ENCODE results near the gene ACTR2. TPM values are rescaled to one million over a fixed set of nuclear protein-coding genes. Genes with fewer than 3 reads are reported as not detected.
A peak's percentile ranks its signal among the peaks of the same experiment; 100 is the strongest.
"Not testable (repeated sequence)": the region's sequence is repeated elsewhere in the genome, so short reads cannot be mapped to it uniquely, and the experiment has no call there.

Gene ACTR2
- total RNA-seq, 1 donor from 2014 or later: 279 TPM

DNA sequence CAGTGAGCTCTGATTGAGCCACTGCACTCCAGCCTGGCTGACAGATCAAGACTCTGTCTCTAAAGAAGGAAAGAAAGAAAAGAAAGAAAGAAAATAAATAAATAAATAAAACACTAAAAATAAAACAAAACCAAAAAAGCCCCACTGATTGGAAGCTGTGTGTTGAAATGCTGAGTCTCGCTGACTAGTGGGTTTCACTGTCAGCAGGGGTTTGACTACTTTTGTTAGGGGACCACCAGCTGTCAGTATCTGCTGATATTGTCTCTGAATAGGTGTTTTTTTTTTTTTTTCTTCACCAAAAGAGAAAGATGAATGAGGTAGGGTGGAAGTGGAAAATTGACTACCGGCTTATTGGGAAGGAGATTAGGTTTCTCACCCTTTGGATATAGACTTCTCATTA is 12.8 kb upstream of the ACTR2 start:
- Histone ChIP-seq H3K36me3 (no peaks in the 10 kb centered on the region), H3K27me3 (ENCODE audit: low read depth) (no peaks in the 10 kb centered on the region), H3K27ac (no peak overlapping the region), H3K4me1 (no peaks in the 10 kb centered on the region), H3K9me3 (no peaks in the 10 kb centered on the region), H3K4me3 (no peak overlapping the region)
- intact Hi-C loops (cut with DNase I): no loop called here
- DNase-seq (no peak), ATAC-seq (no peak)
- TF ChIP-seq, protein P1, sequence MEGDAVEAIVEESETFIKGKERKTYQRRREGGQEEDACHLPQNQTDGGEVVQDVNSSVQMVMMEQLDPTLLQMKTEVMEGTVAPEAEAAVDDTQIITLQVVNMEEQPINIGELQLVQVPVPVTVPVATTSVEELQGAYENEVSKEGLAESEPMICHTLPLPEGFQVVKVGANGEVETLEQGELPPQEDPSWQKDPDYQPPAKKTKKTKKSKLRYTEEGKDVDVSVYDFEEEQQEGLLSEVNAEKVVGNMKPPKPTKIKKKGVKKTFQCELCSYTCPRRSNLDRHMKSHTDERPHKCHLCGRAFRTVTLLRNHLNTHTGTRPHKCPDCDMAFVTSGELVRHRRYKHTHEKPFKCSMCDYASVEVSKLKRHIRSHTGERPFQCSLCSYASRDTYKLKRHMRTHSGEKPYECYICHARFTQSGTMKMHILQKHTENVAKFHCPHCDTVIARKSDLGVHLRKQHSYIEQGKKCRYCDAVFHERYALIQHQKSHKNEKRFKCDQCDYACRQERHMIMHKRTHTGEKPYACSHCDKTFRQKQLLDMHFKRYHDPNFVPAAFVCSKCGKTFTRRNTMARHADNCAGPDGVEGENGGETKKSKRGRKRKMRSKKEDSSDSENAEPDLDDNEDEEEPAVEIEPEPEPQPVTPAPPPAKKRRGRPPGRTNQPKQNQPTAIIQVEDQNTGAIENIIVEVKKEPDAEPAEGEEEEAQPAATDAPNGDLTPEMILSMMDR (IDR thresholded peaks at IDR 0.05): no peak

GRCh38 chr2:65215946-65216345 is 11.7 kb upstream of the ACTR2 start:
- TF ChIP-seq, protein P1 (IDR thresholded peaks at IDR 0.05): no peak
- Histone ChIP-seq H3K9me3 (no peaks in the 10 kb centered on the region), H3K4me1 (no peaks in the 10 kb centered on the region), H3K27ac (no peak overlapping the region), H3K27me3 (ENCODE audit: low read depth) (no peaks in the 10 kb centered on the region), H3K36me3 (no peaks in the 10 kb centered on the region), H3K4me3 (no peak overlapping the region)
- ATAC-seq: no peak
- intact Hi-C loops (cut with DNase I): no loop called here
- DNase-seq: no peak

DNA sequence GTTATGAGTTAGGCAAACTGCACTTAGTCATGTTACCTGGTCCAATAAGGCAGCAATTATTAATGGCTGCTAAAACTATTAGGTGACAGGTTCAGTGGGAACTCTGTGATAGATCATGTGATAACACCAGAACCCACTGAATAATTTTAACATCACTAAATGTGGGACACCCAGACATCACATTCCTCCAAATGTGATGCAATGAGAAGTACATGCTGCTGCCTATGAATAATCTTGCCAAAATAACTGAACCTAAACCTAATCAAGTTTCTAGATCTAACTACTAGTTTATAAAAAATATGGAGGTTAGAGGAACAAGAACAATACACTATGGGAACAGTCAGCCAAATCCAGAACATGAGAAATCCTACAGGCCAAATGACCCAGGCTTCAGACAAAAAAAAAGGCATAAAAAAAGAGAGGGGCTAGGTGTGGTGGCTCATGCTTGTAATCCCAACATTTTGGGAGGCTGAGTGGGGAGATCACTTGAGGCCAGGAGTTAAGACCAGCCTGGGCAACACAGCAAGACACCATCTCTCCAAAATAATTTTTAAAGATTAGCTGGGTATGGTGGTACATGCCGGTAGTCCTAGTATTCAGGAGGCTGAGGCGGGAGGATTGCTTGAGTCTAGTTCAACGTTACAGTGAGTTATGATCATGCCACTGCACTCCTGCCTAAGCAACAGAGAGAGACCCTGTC is 7.0 kb upstream of the ACTR2 start:
- no peaks in the 10 kb centered on the region for H3K9me3 ChIP-seq
- no peaks in the 10 kb centered on the region for H3K4me1 ChIP-seq
- no peak for DNase-seq
- TF ChIP-seq, protein P1 (IDR thresholded peaks at IDR 0.05): no peak
- intact Hi-C loops (cut with DNase I): no loop called here
- H3K36me3 ChIP-seq: no peaks in the 10 kb centered on the region
- H3K4me3 ChIP-seq: no peak overlapping the region
- no peaks in the 10 kb centered on the region for H3K27me3 ChIP-seq (ENCODE audit: low read depth)
- no peak overlapping the region for H3K27ac ChIP-seq
- no peak for ATAC-seq

GRCh38 chr2:65221275-65221674 is 6.4 kb upstream of the ACTR2 start:
- H3K4me1 ChIP-seq; H3K27ac ChIP-seq; ATAC-seq; intact Hi-C loops (cut with DNase I); H3K9me3 ChIP-seq; H3K4me3 ChIP-seq; H3K36me3 ChIP-seq; H3K27me3 ChIP-seq (ENCODE audit: low read depth); DNase-seq: not testable (repeated sequence)

DNA sequence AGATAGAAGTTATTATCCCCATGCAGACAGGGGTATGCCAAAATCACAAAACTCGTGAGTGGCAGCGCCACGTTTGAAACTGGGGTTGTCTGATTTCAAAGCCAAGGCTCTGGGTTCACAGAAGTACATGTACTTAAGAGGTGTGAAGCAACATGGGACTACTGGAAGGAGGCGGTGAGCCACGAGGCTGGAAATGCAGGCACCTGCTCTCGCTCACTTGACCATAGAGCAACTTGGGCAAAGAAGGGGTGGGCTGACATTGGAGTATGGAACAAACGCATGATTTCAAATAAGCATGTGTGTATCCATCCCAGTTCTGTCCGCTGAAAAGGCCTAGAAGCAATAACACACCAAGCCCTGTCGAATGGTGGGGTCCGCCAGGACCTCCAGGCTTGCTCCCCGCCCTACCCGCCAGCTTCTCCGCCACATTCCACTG is 593 bp upstream of the ACTR2 start:
- Histone ChIP-seq H3K9me3 (no peaks in the 10 kb centered on the region), H3K4me1 (peaks cover 46% of the 10 kb centered on the region), H3K4me3 (peak overlapping the region; percentile 96), H3K27me3 (ENCODE audit: low read depth) (no peaks in the 10 kb centered on the region), H3K36me3 (peaks cover 11% of the 10 kb centered on the region), H3K27ac (peak overlapping the region; percentile 100)
- intact Hi-C loops (cut with DNase I): no loop called here
- ATAC-seq: peak; percentile 41 to 52
- TF ChIP-seq, protein P1 (IDR thresholded peaks at IDR 0.05): no peak
- DNase-seq: peak; percentile 56

GRCh38 chr2:65228263-65228750 is 676 bp downstream of the ACTR2 start:
- DNase-seq: no peak
- H3K36me3 ChIP-seq: peaks cover 17% of the 10 kb centered on the region
- no peaks in the 10 kb centered on the region for H3K27me3 ChIP-seq (ENCODE audit: low read depth)
- peaks cover 59% of the 10 kb centered on the region for H3K4me1 ChIP-seq
- peak; percentile 72 to 74 for ATAC-seq
- H3K27ac ChIP-seq: peak overlapping the region; percentile 100
- no peaks in the 10 kb centered on the region for H3K9me3 ChIP-seq
- intact Hi-C loops (cut with DNase I): no loop called here
- H3K4me3 ChIP-seq: peak overlapping the region; percentile 96
- TF ChIP-seq, protein P1 (IDR thresholded peaks at IDR 0.05): peak; percentile 4
